Measurements from ENCODE around the gene PARP8. TPM values are rescaled to one million over a fixed set of nuclear protein-coding genes. Genes with fewer than 3 reads are reported as not detected.

The PARP8 gene
- polyA plus RNA-seq, 1 experiment: 25.1 TPM

DNA sequence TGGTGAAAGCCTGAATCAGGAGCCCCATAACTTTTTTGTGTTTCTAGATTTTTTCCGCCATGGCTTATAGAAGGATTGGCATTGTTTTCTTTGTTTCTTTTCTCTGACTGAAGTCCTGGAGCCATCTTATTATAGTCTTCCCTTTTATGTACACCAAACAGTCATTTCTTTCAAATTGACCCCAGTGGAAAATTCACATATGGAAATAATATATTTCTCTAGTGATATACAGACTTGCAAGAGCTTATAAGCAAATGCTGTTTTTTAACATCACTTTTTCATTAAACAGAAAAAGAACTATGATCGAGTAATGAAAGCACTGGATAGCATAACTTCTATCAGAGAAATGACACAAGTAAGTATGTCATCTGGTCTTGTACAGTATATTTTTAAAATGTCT lies 155.6 kb downstream of the PARP8 start:
- ChIA-PET CTCF (no interaction called here), POLR2A (no interaction called here)
- Histone ChIP-seq H3K9me3 (ENCODE audit: control insufficient read depth, insufficient read depth, low read length) (no peaks in the 10 kb centered on the region), H3K27ac (ENCODE audit: low read depth, low read length) (no peak overlapping the region), H3K27me3 (ENCODE audit: control insufficient read depth, insufficient read depth, low read length) (no peaks in the 10 kb centered on the region), H3K4me3 (ENCODE audit: low read depth, low read length) (no peak overlapping the region)
- DNase-seq (ENCODE audit: low read depth, low spot score): no peak
- TF ChIP-seq, protein P1, sequence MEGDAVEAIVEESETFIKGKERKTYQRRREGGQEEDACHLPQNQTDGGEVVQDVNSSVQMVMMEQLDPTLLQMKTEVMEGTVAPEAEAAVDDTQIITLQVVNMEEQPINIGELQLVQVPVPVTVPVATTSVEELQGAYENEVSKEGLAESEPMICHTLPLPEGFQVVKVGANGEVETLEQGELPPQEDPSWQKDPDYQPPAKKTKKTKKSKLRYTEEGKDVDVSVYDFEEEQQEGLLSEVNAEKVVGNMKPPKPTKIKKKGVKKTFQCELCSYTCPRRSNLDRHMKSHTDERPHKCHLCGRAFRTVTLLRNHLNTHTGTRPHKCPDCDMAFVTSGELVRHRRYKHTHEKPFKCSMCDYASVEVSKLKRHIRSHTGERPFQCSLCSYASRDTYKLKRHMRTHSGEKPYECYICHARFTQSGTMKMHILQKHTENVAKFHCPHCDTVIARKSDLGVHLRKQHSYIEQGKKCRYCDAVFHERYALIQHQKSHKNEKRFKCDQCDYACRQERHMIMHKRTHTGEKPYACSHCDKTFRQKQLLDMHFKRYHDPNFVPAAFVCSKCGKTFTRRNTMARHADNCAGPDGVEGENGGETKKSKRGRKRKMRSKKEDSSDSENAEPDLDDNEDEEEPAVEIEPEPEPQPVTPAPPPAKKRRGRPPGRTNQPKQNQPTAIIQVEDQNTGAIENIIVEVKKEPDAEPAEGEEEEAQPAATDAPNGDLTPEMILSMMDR (IDR thresholded peaks at IDR 0.05; ENCODE audit: low read depth, low read length): no peak

DNA sequence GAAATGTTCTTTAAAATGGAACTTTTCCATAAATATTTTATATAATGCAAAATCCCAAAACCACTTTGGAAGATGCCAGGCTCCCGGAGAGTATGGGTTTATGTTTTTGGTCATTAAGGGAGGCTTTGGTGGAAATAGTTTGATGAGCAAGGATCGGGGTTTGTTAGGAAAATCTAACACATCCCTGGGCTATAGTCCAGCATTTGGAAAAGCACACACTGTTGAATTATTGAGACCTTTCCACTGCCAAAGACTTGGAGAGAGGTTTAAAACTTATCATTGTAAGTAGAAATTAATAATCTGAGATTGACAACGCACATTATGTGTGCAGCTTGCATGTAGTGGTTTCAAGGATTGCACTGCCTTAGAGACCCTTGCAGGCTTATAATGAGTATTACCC lies 156.3 kb downstream of the PARP8 start:
- H3K27me3 ChIP-seq (ENCODE audit: control insufficient read depth, insufficient read depth, low read length): no peaks in the 10 kb centered on the region
- TF ChIP-seq, protein P1 (IDR thresholded peaks at IDR 0.05; ENCODE audit: low read depth, low read length): no peak
- no peak overlapping the region for H3K4me3 ChIP-seq (ENCODE audit: low read depth, low read length)
- no peak for DNase-seq (ENCODE audit: low read depth, low spot score)
- H3K9me3 ChIP-seq (ENCODE audit: control insufficient read depth, insufficient read depth, low read length): no peaks in the 10 kb centered on the region
- no peak overlapping the region for H3K27ac ChIP-seq (ENCODE audit: low read depth, low read length)
- POLR2A ChIA-PET: no interaction called here
- CTCF ChIA-PET: no interaction called here

DNA sequence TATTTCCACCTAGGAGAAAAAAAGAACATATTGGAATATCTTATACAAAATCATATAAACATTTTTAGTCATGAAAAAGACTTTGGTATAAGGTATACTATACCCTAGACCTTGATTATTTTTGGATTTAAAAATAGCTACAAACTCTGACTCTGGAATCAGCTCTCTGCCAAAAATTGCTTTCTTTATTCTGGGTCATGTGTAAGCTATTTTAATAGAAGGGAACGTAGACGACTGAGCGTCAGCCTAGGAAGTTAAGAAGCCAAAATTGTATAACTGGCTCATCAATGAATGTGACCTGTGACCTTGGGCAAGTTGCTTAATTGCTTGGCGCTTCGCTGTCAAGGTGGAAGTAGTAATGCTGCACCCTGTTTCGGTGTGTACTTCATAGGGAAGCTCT lies 157.1 kb downstream of the PARP8 start:
- DNase-seq (ENCODE audit: low read depth, low spot score): no peak
- CTCF ChIA-PET: no interaction called here
- no peak overlapping the region for H3K4me3 ChIP-seq (ENCODE audit: low read depth, low read length)
- POLR2A ChIA-PET: no interaction called here
- TF ChIP-seq, protein P1 (IDR thresholded peaks at IDR 0.05; ENCODE audit: low read depth, low read length): no peak
- no peaks in the 10 kb centered on the region for H3K9me3 ChIP-seq (ENCODE audit: control insufficient read depth, insufficient read depth, low read length)
- H3K27ac ChIP-seq (ENCODE audit: low read depth, low read length): no peak overlapping the region
- H3K27me3 ChIP-seq (ENCODE audit: control insufficient read depth, insufficient read depth, low read length): no peaks in the 10 kb centered on the region

DNA sequence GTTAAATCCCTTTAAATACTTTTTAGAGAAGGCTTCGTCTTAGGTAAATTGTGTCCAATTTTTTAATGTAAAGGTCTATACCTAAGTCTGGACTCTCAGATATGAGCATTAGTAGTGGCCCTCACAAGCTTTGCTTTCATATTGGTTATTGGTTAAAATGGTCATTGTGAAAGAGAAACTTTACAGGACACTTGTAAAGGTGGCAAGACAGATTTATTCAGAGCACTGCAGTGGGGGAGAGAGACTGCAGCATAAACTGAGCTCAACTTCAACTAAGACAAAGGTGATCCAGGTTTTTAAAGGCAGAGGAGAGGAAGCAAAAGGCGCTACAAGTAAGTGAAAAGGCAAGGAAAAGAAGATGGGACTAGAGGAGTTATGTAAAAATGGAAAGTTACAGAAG lies 157.7 kb downstream of the PARP8 start:
- Histone ChIP-seq H3K9me3 (ENCODE audit: control insufficient read depth, insufficient read depth, low read length) (no peaks in the 10 kb centered on the region), H3K4me3 (ENCODE audit: low read depth, low read length) (no peak overlapping the region), H3K27me3 (ENCODE audit: control insufficient read depth, insufficient read depth, low read length) (no peaks in the 10 kb centered on the region), H3K27ac (ENCODE audit: low read depth, low read length) (no peak overlapping the region)
- ChIA-PET POLR2A (no interaction called here), CTCF (no interaction called here)
- no peak for DNase-seq (ENCODE audit: low read depth, low spot score)
- TF ChIP-seq, protein P1 (IDR thresholded peaks at IDR 0.05; ENCODE audit: low read depth, low read length): no peak

DNA sequence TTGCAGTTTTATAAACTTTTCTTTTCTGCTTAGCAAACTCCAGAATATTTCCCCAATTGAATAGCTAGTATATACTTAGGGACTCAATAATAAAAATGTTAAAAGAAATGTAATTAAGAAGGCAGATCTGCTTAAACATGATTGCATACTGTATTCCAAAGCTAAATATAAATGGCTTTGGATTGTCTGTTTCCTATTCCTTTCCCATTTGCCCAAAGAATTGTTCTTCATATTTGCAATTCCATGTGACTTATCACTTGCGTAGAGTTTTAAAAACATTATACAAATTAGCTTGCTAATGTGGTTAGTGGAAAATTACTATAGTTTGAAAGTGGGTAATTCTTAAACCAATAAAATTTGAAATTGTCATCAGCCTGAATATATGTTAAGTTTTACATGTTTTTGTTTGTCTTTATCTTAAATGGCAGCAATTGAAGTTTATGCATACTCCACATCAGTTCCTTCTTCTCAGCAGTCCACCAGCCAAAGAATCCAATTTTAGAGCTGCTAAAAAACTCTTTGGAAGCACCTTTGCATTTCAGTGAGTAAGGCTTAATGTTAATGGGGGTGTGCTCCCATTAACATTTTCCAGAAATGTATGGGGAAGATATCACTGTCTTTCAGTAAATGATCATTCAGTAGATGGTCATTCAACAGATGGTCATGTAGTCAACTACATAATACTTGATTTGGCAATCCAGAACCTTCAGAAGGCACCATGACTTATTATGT lies 161.2 kb downstream of the PARP8 start:
- no peak overlapping the region for H3K27ac ChIP-seq (ENCODE audit: low read depth, low read length)
- H3K4me3 ChIP-seq (ENCODE audit: low read depth, low read length): no peak overlapping the region
- no peaks in the 10 kb centered on the region for H3K9me3 ChIP-seq (ENCODE audit: control insufficient read depth, insufficient read depth, low read length)
- no peaks in the 10 kb centered on the region for H3K27me3 ChIP-seq (ENCODE audit: control insufficient read depth, insufficient read depth, low read length)
- TF ChIP-seq, protein P1 (IDR thresholded peaks at IDR 0.05; ENCODE audit: low read depth, low read length): no peak
- CTCF ChIA-PET: no interaction called here
- DNase-seq (ENCODE audit: low read depth, low spot score): no peak
- POLR2A ChIA-PET: no interaction called here
